T follicular helper cell (primary cell): ENCODE results near the gene C6orf132.
"Not testable (repeated sequence)": the region's sequence is repeated elsewhere in the genome, so short reads cannot be mapped to it uniquely, and the experiment has no call there.

ENCODE experiments used
- DNase-seq: peaks from one replicate; pipeline ENCODE4 v3.0.0-alpha.2; 2020; ENCODE audit warnings: low read depth

Gene C6orf132

GRCh38 chr6:42162812-42163211, 20.4 kb upstream of the C6orf132 start:
- no peak for DNase-seq

- DNase-seq: no peak
Measured at GRCh38 chr6:42162384-42162783, 20.0 kb upstream of the C6orf132 start.

DNA sequence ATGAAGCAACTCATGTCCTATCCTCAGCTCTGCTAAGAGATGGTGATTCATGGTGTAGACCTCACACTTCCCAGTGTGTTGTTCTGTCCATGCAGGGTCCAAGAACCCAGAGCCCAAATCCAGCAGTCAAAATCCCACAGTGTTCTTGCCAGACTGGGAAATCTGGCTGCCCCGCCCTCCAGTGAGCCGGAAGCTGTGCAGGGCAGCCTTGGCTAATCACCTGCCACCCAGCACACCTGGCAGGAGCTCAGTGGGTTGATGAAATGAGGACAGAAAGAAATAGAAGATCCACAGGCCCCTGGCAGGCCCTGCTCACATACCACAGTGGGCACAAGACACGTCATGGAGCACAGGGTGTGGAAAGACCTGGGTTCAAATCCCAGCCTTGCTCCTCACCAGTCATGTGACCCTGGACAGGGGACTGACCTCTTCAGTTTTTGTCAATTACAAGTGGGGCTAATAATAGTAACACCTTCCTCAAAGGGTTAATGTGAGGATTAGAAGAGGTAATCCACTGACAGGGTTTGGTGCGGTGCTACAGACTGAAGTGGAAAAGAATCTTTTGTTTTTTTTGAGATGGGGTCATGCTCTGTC, 17.1 kb upstream of the C6orf132 start:
- no peak for DNase-seq

- DNase-seq: no peak
Measured at GRCh38 chr6:42158631-42159030, 16.2 kb upstream of the C6orf132 start.

DNA sequence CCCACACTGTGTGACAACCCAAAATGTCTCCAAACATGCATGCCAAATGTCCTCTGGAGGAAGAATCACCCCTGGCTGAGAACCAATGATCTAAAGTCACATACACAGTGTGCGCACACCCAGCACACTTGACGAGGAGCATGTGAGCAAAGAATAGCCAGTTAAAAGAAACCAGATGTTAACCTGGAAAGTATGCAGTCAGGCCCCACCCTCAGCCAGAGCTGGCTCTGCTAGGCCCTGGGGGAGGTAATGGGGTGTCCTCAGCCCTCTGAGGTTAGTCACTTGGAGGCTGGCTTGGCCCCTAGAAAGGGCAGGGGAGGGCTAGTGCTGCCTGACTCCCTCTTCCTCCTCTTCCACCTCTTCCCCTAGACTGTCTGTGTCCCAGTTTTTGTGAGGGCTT, 15.6 kb upstream of the C6orf132 start:
- no peak for DNase-seq

GRCh38 chr6:42156638-42157037, 14.2 kb upstream of the C6orf132 start:
- DNase-seq: no peak

DNA sequence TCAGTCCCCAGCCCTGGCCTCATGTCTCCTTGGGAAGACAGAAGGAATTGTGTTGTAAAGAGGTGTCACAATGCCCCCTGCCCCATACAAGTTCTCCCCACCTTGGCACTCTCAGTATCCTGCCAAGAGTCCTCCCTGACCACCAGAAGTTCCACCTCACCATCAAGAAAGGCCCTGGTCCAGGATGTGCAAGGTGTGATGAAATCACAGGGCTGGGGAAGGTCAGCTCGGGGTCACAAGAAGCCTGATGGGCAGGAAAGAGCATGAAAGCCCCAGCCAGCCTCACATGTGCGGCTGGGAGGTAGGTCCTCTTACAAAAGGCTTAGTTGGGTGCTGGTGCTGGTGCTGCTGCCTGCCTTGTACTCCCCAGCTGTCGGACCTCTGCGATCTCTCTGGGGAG, 12.9 kb upstream of the C6orf132 start:
- DNase-seq: no peak

DNA sequence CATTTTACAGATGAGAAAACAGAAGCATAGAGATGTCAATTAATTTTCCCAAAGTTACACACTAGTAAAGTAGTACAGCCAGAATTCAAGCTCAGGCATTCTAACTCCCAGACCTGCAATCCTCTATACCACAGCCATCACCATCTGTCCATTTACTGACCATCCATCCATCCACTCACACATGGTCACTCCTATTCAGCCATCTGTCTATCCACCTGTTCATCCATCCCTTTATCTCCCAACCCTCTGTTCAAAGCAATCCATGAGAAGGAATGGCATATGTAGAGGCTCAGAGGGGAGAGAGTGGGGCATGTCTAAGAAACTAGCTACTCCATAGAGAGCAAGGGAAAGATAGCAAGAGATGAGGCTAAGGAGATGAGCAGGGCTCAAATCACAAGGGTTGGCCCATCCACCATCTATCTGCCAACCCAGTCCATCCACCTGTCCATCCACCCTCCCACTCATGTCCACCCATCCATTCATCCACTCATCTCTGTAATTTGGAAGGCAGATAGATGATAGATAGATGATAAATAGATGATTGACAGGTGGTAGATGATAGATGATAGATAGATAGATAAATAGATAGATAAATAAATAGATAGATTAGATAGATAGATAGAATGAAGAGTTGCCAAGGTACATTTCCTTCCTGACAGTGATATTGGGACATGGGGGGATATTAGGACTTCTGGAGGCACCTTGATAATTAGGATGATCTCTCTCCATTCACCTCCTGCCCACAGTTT, 12.2 kb upstream of the C6orf132 start:
- no peak for DNase-seq

DNA sequence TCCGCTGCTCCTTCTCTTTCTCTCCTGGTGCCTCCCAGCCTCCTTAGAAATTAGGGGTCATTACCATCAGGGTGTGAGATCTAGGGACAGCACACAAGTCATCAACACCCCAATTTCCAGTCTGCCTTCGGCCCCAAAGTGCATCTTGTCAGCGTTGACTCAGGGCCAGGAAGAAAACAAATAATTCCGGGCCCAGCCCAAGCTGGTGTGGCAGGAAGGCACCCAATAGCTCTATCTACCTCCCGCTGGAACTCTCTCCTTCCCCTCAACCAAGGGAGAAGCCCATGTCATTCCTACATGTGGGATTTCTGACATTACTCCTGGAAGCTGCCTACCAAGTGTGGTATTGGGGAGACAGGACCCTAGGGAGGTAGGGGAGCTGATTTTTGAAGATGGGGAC, 11.5 kb upstream of the C6orf132 start:
- DNase-seq: no peak

DNA sequence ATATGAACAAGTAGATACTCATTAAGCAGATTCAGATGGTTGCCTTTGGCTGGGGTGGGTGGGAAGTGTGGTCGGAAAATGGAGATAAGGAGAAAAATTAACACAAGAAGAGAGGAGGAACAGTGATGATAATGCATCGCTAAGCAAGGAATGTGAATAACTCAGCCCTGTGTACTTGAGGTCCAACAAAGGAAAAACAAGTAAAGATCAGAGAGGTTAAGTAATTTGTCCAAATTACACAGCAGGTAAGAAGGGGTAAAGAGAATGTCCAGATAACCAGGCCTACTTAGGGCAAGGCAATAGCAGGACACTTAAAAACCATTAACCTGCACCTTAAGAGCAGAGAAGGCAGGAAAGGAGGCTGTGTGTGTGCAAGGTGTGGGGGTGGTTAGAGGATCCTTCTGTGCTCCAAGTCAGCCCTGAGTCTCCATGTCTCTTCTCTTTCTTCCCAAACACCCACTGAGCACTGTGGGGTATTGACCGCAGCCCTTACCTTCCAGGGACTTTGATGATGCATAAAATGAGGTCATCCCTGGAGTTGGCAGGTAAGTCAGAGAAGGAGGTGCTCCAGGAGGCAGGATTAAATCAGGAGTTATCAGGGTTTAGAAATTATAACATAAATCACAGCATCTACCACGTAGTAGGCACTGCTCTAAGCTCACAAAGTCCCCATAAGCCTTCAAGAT, 10.3 kb upstream of the C6orf132 start:
- not testable (repeated sequence) for DNase-seq

DNA sequence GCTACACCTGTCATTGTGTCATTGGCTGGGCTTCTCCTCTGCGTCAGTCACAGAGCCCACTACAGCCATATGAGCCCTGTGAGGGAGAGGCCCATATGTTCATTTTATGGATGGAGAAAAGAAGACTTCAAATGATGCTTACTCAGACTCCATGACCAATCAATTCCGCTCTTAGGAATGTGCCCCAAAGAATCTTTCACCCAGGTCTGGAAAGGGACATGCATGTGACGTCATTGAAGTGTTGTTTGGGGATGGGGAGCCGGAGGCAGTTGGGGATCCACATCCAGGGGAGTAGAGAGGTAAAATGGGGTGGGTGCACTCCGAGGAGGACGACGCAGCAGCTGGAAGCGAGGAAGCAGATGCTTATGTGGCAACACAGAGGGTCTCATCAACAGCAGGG, 9.6 kb upstream of the C6orf132 start:
- no peak for DNase-seq

GRCh38 chr6:42150254-42150653, 7.8 kb upstream of the C6orf132 start:
- no peak for DNase-seq

- no peak for DNase-seq
Measured at GRCh38 chr6:42148058-42148457, 5.6 kb upstream of the C6orf132 start.

GRCh38 chr6:42147138-42147562, 4.7 kb upstream of the C6orf132 start:
- no peak for DNase-seq

- no peak for DNase-seq
Measured at GRCh38 chr6:42141603-42142117, 760 bp downstream of the C6orf132 start.

- DNase-seq: no peak
Measured at GRCh38 chr6:42140756-42141602, 1.4 kb downstream of the C6orf132 start.

DNA sequence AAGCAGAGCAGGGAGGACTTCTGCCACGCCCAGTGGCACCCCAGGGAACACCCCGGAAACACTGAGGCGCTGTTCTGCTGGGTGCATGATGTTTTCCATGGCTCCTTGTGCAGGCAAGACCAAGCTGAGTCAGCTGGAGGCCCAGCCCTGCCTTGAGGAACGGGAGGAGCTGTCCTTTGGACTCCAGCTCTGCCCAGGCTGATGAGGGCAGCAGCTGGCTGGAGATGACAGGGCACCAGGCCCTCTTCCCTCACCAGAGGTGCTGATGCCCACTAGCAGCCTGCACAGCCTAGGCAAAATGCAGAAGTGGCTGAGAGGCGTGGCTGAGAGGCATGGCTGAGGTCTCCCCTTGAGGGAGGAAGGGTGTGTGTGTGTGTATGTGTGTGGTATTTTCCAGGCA, 2.4 kb downstream of the C6orf132 start:
- no peak for DNase-seq

- no peak for DNase-seq
Measured at GRCh38 chr6:42138630-42139619, 3.5 kb downstream of the C6orf132 start.

DNA sequence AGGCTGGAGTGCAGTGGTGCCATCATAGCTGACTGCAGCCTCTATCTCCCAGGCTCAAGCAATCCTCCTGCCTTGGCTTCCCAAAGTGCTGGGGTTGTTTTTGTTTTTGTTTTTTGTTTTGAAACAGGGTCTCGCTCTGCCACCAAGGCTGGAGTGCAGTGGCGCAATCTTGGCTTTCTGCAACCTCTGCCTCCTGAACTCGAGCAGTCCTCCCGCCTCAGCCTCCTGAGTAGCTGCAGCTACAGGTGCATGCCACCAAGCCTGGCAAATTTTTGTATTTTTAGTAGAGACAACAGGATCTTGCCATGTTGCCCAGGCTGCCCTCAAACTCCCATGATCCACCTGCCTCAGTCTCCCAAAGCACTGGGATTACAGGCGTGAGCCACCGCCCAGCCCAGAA, 4.2 kb downstream of the C6orf132 start:
- DNase-seq: no peak

- DNase-seq: no peak
Measured at GRCh38 chr6:42137194-42137753, 5.1 kb downstream of the C6orf132 start.
